Keratinocyte (primary cell): ENCODE data around the gene STPG4. TPM values are rescaled to one million over a fixed set of nuclear protein-coding genes. Genes with fewer than 3 reads are reported as not detected.

Experiments used
- DNase-seq: peaks from one replicate; pipeline ENCODE4 v3.0.0-alpha.2; 2011; ENCODE audit warnings: low read depth, missing footprints, low spot score
- FAIRE-seq: peaks from 2 replicates; lab custom pipeline; 2011; peaks lifted over from hg19 to GRCh38; lab: Jason Lieb, UNC
- H2AFZ ChIP-seq: 2 replicates; pipeline ENCODE4 v1.6.0; 2012; ENCODE audit warnings: low read length, control low read depth, inconsistent platforms; ENCODE audit not compliant: control insufficient read depth
- H3K27ac ChIP-seq: 2 replicates; pipeline ENCODE4 v1.5.1; 2011; ENCODE audit warnings: low read length; ENCODE audit not compliant: control insufficient read depth, insufficient read depth
- H3K27me3 ChIP-seq: 3 replicates; pipeline ENCODE4 v1.6.0; 2011; ENCODE audit warnings: low read length; ENCODE audit not compliant: control insufficient read depth, insufficient read depth; ENCODE audit errors: extremely low read depth
- H3K36me3 ChIP-seq, 2 experiments: 2 replicates in 1 of 2; 3 replicates in 1 of 2; pipeline ENCODE4 v1.5.1; 2011; ENCODE audit warnings: low read length in 2 of 2, mild to moderate bottlenecking in 1 of 2; ENCODE audit not compliant: control insufficient read depth in 2 of 2, insufficient read depth in 2 of 2; ENCODE audit errors: extremely low read depth in 1 of 2
- H3K4me1 ChIP-seq: 3 replicates; pipeline ENCODE4 v1.5.1; 2011; ENCODE audit warnings: low read length; ENCODE audit not compliant: control insufficient read depth, insufficient read depth; ENCODE audit errors: extremely low read depth
- H3K4me2 ChIP-seq: 3 replicates; pipeline ENCODE4 v1.6.0; 2011; ENCODE audit warnings: low read depth, low read length; ENCODE audit not compliant: control insufficient read depth, insufficient read depth; ENCODE audit errors: extremely low read depth
- H3K4me3 ChIP-seq, 3 experiments: fragments of 200-600 bp in 1 of 3; sonication (generic) in 1 of 3; 2 replicates in 2 of 3; 3 replicates in 1 of 3; pipeline ENCODE4 v1.5.1; 2011 to 2016; ENCODE audit warnings: low read length in 3 of 3, mild to moderate bottlenecking in 3 of 3, control low read depth in 2 of 3, inconsistent platforms in 1 of 3, low read depth in 1 of 3, mixed read lengths in 1 of 3, mixed run types in 1 of 3, moderate library complexity in 1 of 3; ENCODE audit not compliant: control insufficient read depth in 2 of 3, insufficient read depth in 2 of 3; ENCODE audit errors: extremely low read depth in 1 of 3
- H3K79me2 ChIP-seq: 2 replicates; pipeline ENCODE4 v1.6.0; 2012; ENCODE audit warnings: low read length; ENCODE audit not compliant: control insufficient read depth, insufficient read depth
- H3K9ac ChIP-seq: 3 replicates; pipeline ENCODE4 v1.6.0; 2011; ENCODE audit warnings: low read length; ENCODE audit not compliant: control insufficient read depth, insufficient read depth; ENCODE audit errors: extremely low read depth
- H3K9me1 ChIP-seq: 3 replicates; pipeline ENCODE4 v1.6.0; 2011; ENCODE audit warnings: low read length; ENCODE audit not compliant: control insufficient read depth, insufficient read depth; ENCODE audit errors: extremely low read depth
- H3K9me3 ChIP-seq: 2 replicates; pipeline ENCODE4 v1.5.1; 2012; ENCODE audit warnings: low read depth, low read length; ENCODE audit not compliant: control insufficient read depth
- H4K20me1 ChIP-seq: 3 replicates; pipeline ENCODE4 v1.6.0; 2011; ENCODE audit warnings: low read length; ENCODE audit not compliant: control insufficient read depth, insufficient read depth; ENCODE audit errors: extremely low read depth
- EZH2 ChIP-seq: IDR thresholded peaks from one replicate; pipeline ENCODE4 v1.6.1; 2012; ENCODE audit warnings: inconsistent platforms, mild to moderate bottlenecking, low read length, moderate library complexity
- dilution Hi-C: fragments of 300-500 bp; cut with MboI; formaldehyde crosslinking; loops from one replicate; pipeline ENCODE4 v1.7.0; 2020; ENCODE audit warnings: low sequenced_read_pairs; ENCODE audit not compliant: extremely low pct_ligation_motif_present
- polyA plus RNA-seq, 5 experiments: library from polyadenylated mRNA; depleted of rRNA in 3 of 5; stranded (reverse) in 3 of 5; stranded (forward) in 1 of 5; unstranded in 1 of 5; fragments of >200 nt; gene quantifications; 1 replicate in 1 of 5; 2 replicates in 3 of 5; 3 replicates in 1 of 5; pipeline versions ENCODE4 v1.2.1 to v1.2.3, GENCODE V29; 2011 to 2012; ENCODE audit warnings: missing spikeins in 2 of 5, low read depth in 1 of 5, low replicate concordance in 1 of 5
- TF ChIP-seq, protein P1 (sequence below), 3 experiments: IDR thresholded peaks in 1 of 3; conservative IDR thresholded peaks in 1 of 3; optimal IDR thresholded peaks in 1 of 3; 2 replicates in 2 of 3; 3 replicates in 1 of 3; pipeline versions ENCODE3 to v1.5.1; 2011; ENCODE audit warnings: low read length in 3 of 3, mild to moderate bottlenecking in 3 of 3, moderate library complexity in 2 of 3, control low read depth in 1 of 3, inconsistent platforms in 1 of 3; ENCODE audit not compliant: insufficient read depth in 2 of 3; ENCODE audit errors: extremely low read depth in 1 of 3

STPG4 gene
- polyA plus RNA-seq, 1 donor (not counting 4 experiments of a cell fraction or from before 2014, with no cell fraction given) = 0.26 TPM

DNA sequence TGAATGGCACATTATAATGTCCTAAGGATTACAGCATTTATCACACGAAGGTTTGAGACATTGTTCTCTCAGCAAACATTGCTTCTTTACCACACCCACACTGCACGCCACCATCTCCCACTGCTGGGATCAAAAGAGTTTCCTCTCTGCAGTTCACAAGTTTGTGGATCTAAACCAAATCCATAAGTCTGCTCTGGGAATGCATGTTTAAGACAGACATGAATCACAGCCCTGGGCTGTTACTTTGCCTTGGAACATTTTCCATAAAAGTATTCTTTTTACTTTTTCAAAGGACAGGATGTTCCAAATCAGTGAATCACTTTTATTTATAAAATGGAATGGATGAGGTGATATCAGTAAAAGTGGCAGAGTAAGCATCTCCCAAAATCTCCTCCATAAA lies 36.1 kb downstream of the STPG4 start:
- Histone ChIP-seq H2AFZ (peak overlapping the region; percentile 5), H3K4me3 (peak overlapping the region in 1 of 3 experiments; percentile 13), H3K9me3 (no peaks in the 10 kb centered on the region), H3K4me2 (peak overlapping the region; percentile 39), H3K4me1 (peaks cover 33% of the 10 kb centered on the region), H3K27ac (peak overlapping the region; percentile 29), H3K36me3 (no peaks in the 10 kb centered on the region), H3K79me2 (no peaks in the 10 kb centered on the region), H3K27me3 (no peaks in the 10 kb centered on the region), H4K20me1 (no peaks in the 10 kb centered on the region), H3K9me1 (no peaks in the 10 kb centered on the region), H3K9ac (no peak overlapping the region)
- DNase-seq (no peak), FAIRE-seq (peak; percentile 93)
- TF ChIP-seq, protein P1, sequence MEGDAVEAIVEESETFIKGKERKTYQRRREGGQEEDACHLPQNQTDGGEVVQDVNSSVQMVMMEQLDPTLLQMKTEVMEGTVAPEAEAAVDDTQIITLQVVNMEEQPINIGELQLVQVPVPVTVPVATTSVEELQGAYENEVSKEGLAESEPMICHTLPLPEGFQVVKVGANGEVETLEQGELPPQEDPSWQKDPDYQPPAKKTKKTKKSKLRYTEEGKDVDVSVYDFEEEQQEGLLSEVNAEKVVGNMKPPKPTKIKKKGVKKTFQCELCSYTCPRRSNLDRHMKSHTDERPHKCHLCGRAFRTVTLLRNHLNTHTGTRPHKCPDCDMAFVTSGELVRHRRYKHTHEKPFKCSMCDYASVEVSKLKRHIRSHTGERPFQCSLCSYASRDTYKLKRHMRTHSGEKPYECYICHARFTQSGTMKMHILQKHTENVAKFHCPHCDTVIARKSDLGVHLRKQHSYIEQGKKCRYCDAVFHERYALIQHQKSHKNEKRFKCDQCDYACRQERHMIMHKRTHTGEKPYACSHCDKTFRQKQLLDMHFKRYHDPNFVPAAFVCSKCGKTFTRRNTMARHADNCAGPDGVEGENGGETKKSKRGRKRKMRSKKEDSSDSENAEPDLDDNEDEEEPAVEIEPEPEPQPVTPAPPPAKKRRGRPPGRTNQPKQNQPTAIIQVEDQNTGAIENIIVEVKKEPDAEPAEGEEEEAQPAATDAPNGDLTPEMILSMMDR (optimal IDR thresholded peaks at IDR 0.05 in 1 of 3, IDR thresholded peaks at IDR 0.05 in 1 of 3, conservative IDR thresholded peaks at IDR 0.05 in 1 of 3; ENCODE audit: extremely low read depth in 1 of 3, insufficient read depth in 2 of 3, low read length in 3 of 3) = no peak
- TF ChIP-seq EZH2 = no peak
- dilution Hi-C loops = no loop called here

DNA sequence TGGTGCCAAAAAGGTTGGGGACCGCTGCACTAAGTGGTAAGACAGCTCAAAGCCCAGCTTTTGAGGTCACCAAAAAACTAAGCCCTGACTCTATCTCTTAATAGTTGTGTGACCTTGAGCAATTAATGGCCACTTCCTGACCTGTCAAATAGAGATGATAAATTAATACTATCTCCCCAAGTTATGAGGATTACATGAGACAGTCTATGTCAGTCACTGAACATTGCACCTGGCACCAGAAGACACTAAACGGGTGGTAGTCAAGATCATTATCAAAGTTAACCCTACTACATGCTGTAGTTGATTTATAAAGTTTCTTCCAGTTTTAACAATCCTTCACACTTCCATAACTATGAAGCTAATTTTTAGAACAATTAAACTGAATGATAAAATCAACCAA lies 36.5 kb downstream of the STPG4 start:
- no peak overlapping the region for H3K9ac ChIP-seq
- DNase-seq (no peak), FAIRE-seq (no peak)
- peaks cover 33% of the 10 kb centered on the region for H3K4me1 ChIP-seq
- H3K4me3 ChIP-seq = peak overlapping the region in 1 of 3 experiments; percentile 13
- H3K9me1 ChIP-seq = no peaks in the 10 kb centered on the region
- no peaks in the 10 kb centered on the region for H3K79me2 ChIP-seq
- dilution Hi-C loops = no loop called here
- no peak for TF ChIP-seq EZH2
- TF ChIP-seq, protein P1 (optimal IDR thresholded peaks at IDR 0.05 in 1 of 3, IDR thresholded peaks at IDR 0.05 in 1 of 3, conservative IDR thresholded peaks at IDR 0.05 in 1 of 3; ENCODE audit: extremely low read depth in 1 of 3, insufficient read depth in 2 of 3, low read length in 3 of 3) = no peak
- H3K36me3 ChIP-seq = no peaks in the 10 kb centered on the region
- no peaks in the 10 kb centered on the region for H4K20me1 ChIP-seq
- peak overlapping the region; percentile 19 for H2AFZ ChIP-seq
- H3K27me3 ChIP-seq = no peaks in the 10 kb centered on the region
- H3K27ac ChIP-seq = peak overlapping the region; percentile 29
- H3K4me2 ChIP-seq = peak overlapping the region; percentile 39
- no peaks in the 10 kb centered on the region for H3K9me3 ChIP-seq
